IMR-90 (cell line): Measurements from ENCODE around the gene CDC42EP4. TPM values are rescaled to one million over a fixed set of nuclear protein-coding genes. Genes with fewer than 3 reads are reported as not detected.

Experiments
- ATAC-seq: fragments of 200-7000 bp; cut with Tn5 transposase; 2 replicates; pipeline ENCODE4 v1.9.1; 2020; ENCODE audit warnings: low read depth, mild to moderate bottlenecking, moderate library complexity
- BruUV-seq: library from RNA; stranded (reverse); fragments of 400-500 nt; replicated peaks from 2 replicates; lab custom pipeline; 2021; lab: Mats Ljungman, UMichigan
- CTCF ChIA-PET: fragments of 300-600 bp; formaldehyde crosslinking; extraction: SDS; loops from one replicate; lab custom pipeline; 2021; ENCODE audit warnings: antibody characterized with exemption; lab: Yijun Ruan, JAX
- POLR2A ChIA-PET: fragments of 300-600 bp; sonication (Branson Sonifier 250); formaldehyde crosslinking; loops from one replicate; lab custom pipeline; 2022; ENCODE audit warnings: antibody characterized with exemption; ENCODE audit not compliant: unreplicated experiment; lab: Charles Lee
- DNase-seq: peaks from one replicate; pipeline ENCODE4 v3.0.0; 2013
- H2AFZ ChIP-seq: replicated peaks from 2 replicates; pipeline ENCODE3; 2013; ENCODE audit warnings: low read length, mild to moderate bottlenecking; ENCODE audit not compliant: poor library complexity
- H2AK5ac ChIP-seq: 2 replicates; pipeline ENCODE4 v1.6.1; 2013; ENCODE audit warnings: low read depth, low read length, inconsistent platforms
- H2AK9ac ChIP-seq: replicated peaks from 2 replicates; pipeline ENCODE3; 2013; ENCODE audit warnings: mild to moderate bottlenecking, low read depth, low read length, moderate library complexity; ENCODE audit not compliant: poor library complexity
- H2BK120ac ChIP-seq: 2 replicates; pipeline ENCODE4 v1.6.1; 2013; ENCODE audit warnings: low read depth, low read length, inconsistent platforms
- H2BK15ac ChIP-seq: 3 replicates; pipeline ENCODE4 v1.6.1; 2013; ENCODE audit warnings: low read depth, low read length, inconsistent platforms
- H2BK20ac ChIP-seq: 2 replicates; pipeline ENCODE4 v1.6.1; 2013; ENCODE audit warnings: low read depth, mild to moderate bottlenecking, inconsistent platforms, low read length, moderate library complexity
- H2BK5ac ChIP-seq: 2 replicates; pipeline ENCODE4 v1.6.1; 2013; ENCODE audit warnings: mild to moderate bottlenecking, low read depth, low read length, inconsistent platforms; ENCODE audit not compliant: poor library complexity, severe bottlenecking
- H3K14ac ChIP-seq: replicated peaks from 2 replicates; pipeline ENCODE4 v1.6.1; 2013; ENCODE audit warnings: low read depth, low read length, inconsistent platforms
- H3K18ac ChIP-seq: 2 replicates; pipeline ENCODE4 v1.6.1; 2013; ENCODE audit warnings: low read depth, low read length, control low read depth
- H3K23ac ChIP-seq: 2 replicates; pipeline ENCODE4 v1.6.1; 2013; ENCODE audit warnings: low read depth, low read length, inconsistent platforms
- H3K27ac ChIP-seq: 2 replicates; pipeline ENCODE4 v1.5.1; 2013; ENCODE audit warnings: mild to moderate bottlenecking, control low read depth, low read length; ENCODE audit not compliant: insufficient read depth
- H3K27me3 ChIP-seq: 2 replicates; pipeline ENCODE4 v1.6.1; 2013; ENCODE audit warnings: low read length; ENCODE audit not compliant: control insufficient read depth, insufficient read depth
- H3K36me3 ChIP-seq: 2 replicates; pipeline ENCODE4 v1.6.1; 2013; ENCODE audit warnings: low read length, mixed read lengths; ENCODE audit not compliant: control insufficient read depth, insufficient read depth
- H3K4ac ChIP-seq: 2 replicates; pipeline ENCODE4 v1.6.1; 2013; ENCODE audit warnings: low read depth, low read length, inconsistent platforms
- H3K4me1 ChIP-seq: 2 replicates; pipeline ENCODE4 v1.6.1; 2013; ENCODE audit warnings: low read length, mixed read lengths; ENCODE audit not compliant: control insufficient read depth, insufficient read depth
- H3K4me2 ChIP-seq: 2 replicates; pipeline ENCODE4 v1.6.1; 2013; ENCODE audit warnings: low read depth, mild to moderate bottlenecking, control low read depth, low read length, moderate library complexity
- H3K4me3 ChIP-seq: 2 replicates; pipeline ENCODE4 v1.5.1; 2013; ENCODE audit warnings: low read depth, mild to moderate bottlenecking, control low read depth, low read length, moderate library complexity; ENCODE audit not compliant: insufficient read depth
- H3K56ac ChIP-seq: 2 replicates; pipeline ENCODE4 v1.6.1; 2013; ENCODE audit warnings: low read length, inconsistent platforms; ENCODE audit not compliant: insufficient read depth; ENCODE audit errors: extremely low read depth
- H3K79me1 ChIP-seq, 2 experiments: 2 replicates each; pipeline ENCODE4 v1.6.1; 2013; ENCODE audit warnings: low read length in 2 of 2, inconsistent platforms in 1 of 2, low read depth in 1 of 2
- H3K9ac ChIP-seq: 2 replicates; pipeline ENCODE4 v1.6.1; 2013; ENCODE audit warnings: low read depth, low read length, control low read depth
- H3K9me1 ChIP-seq: 2 replicates; pipeline ENCODE4 v1.6.1; 2013; ENCODE audit warnings: low read length, inconsistent platforms; ENCODE audit not compliant: insufficient read depth
- H3K9me3 ChIP-seq: 2 replicates; pipeline ENCODE4 v1.6.1; 2013; ENCODE audit warnings: low read length; ENCODE audit not compliant: control insufficient read depth, insufficient read depth
- H4K20me1 ChIP-seq: 2 replicates; pipeline ENCODE4 v1.6.1; 2013; ENCODE audit warnings: low read length, inconsistent platforms; ENCODE audit not compliant: insufficient read depth
- H4K5ac ChIP-seq: 2 replicates; pipeline ENCODE4 v1.6.1; 2013; ENCODE audit warnings: mild to moderate bottlenecking, low read depth, low read length, control low read depth
- H4K8ac ChIP-seq, 2 experiments: 2 replicates each; pipeline ENCODE4 v1.6.1; 2013; ENCODE audit warnings: low read depth in 2 of 2, low read length in 2 of 2, control low read depth in 1 of 2, inconsistent platforms in 1 of 2
- H4K91ac ChIP-seq: 2 replicates; pipeline ENCODE4 v1.6.1; 2013; ENCODE audit warnings: low read depth, low read length, inconsistent platforms; ENCODE audit not compliant: insufficient read depth
- BHLHE40 ChIP-seq: fragments of 150-350 bp; IDR thresholded peaks from 2 replicates; pipeline ENCODE4 v1.6.1; 2016; ENCODE audit warnings: mild to moderate bottlenecking, low read depth, low read length
- CEBPB ChIP-seq: IDR thresholded peaks from 2 replicates; pipeline ENCODE4 v1.6.1; 2012; ENCODE audit warnings: low read depth, low read length, improper control_type of control experiment
- CHD1 ChIP-seq: IDR thresholded peaks from 2 replicates; pipeline ENCODE4 v1.6.1; 2012; ENCODE audit warnings: low read depth, low read length, improper control_type of control experiment
- CTCF ChIP-seq: conservative IDR thresholded peaks from 2 replicates; pipeline ENCODE4 v1.5.1; 2012; ENCODE audit warnings: mild to moderate bottlenecking, low read depth, low read length, improper control_type of control experiment
- ELK1 ChIP-seq: fragments of 150-350 bp; IDR thresholded peaks from 2 replicates; pipeline ENCODE4 v1.6.1; 2016; ENCODE audit warnings: low read depth, mild to moderate bottlenecking, low read length, moderate library complexity, borderline replicate concordance
- FOS ChIP-seq: fragments of 150-350 bp; IDR thresholded peaks from 2 replicates; pipeline ENCODE4 v1.6.1; 2016; ENCODE audit warnings: low read depth, low read length
- MAFK ChIP-seq: IDR thresholded peaks from 2 replicates; pipeline ENCODE4 v1.6.1; 2012; ENCODE audit warnings: low read depth, low read length, improper control_type of control experiment
- MAZ ChIP-seq: IDR thresholded peaks from 2 replicates; pipeline ENCODE4 v1.6.1; 2012; ENCODE audit warnings: low read depth, mild to moderate bottlenecking, low read length, improper control_type of control experiment, moderate library complexity, borderline replicate concordance
- NFE2L2 ChIP-seq: fragments of 150-350 bp; IDR thresholded peaks from 2 replicates; pipeline ENCODE4 v1.6.1; 2016; ENCODE audit warnings: low read depth, mild to moderate bottlenecking, low read length
- RAD21 ChIP-seq: IDR thresholded peaks from 2 replicates; pipeline ENCODE4 v1.6.1; 2012; ENCODE audit warnings: low read length, improper control_type of control experiment
- RCOR1 ChIP-seq: IDR thresholded peaks from 2 replicates; pipeline ENCODE4 v1.6.1; 2012; ENCODE audit warnings: mild to moderate bottlenecking, low read length, improper control_type of control experiment; ENCODE audit not compliant: insufficient replicate concordance
- RFX5 ChIP-seq: IDR thresholded peaks from 2 replicates; pipeline ENCODE4 v1.8.0; 2012; ENCODE audit warnings: low read depth, mild to moderate bottlenecking, low read length, moderate library complexity
- WGBS, 2 experiments: methylation state at CpG; one replicate each; pipeline versions ENCODE4 v1.1.5 to v1.1.7; 2013; ENCODE audit warnings: missing lambda C conversion rate in 2 of 2; ENCODE audit not compliant: insufficient read length in 1 of 2; ENCODE audit errors: extremely low coverage in 2 of 2; 5-methylcytosine and 5-hydroxymethylcytosine counted together
- dilution Hi-C: fragments of 300-500 bp; cut with HindIII; formaldehyde crosslinking; loops from one replicate; pipeline ENCODE4 v1.14.3; 2018; ENCODE audit warnings: low sequenced_read_pairs; ENCODE audit not compliant: unreplicated experiment
- in situ Hi-C: fragments of 300-500 bp; cut with MboI; formaldehyde crosslinking; loops from 3 replicates; pipeline ENCODE4 v1.14.3; 2019; ENCODE audit warnings: low sequenced_read_pairs, inconsistent platforms, mixed read lengths
- intact Hi-C: fragments of 100-400 bp; cut with micrococcal nuclease; formaldehyde crosslinking; loops from 2 replicates; pipeline ENCODE4 v1.10.0; 2022
- polyA plus RNA-seq, 3 experiments: library from polyadenylated mRNA; depleted of rRNA; stranded (reverse); fragments of >200 nt; gene quantifications; 2 replicates each; pipeline ENCODE4 v1.2.3, GENCODE V29; 2012; ENCODE audit warnings: low replicate concordance in 1 of 3
- total RNA-seq: library from RNA; depleted of rRNA; stranded (reverse); fragments of >200 nt; gene quantifications from 2 replicates; pipeline ENCODE4 v1.2.3, GENCODE V29; 2012

Gene CDC42EP4
- total and polyA plus RNA-seq, 2 of the 4 experiments (the other 2 are of a cell fraction) = 14.3 to 25.8 TPM

- TF ChIP-seq MAFK = no peak
Observed at GRCh38 chr17:73268582-73269328, 43.0 kb downstream of the CDC42EP4 start (continued).

GRCh38 chr17:73267648-73268537, 43.9 kb downstream of the CDC42EP4 start:
- ATAC-seq (no peak), DNase-seq (no peak)
- H3K36me3 ChIP-seq = no peaks in the 10 kb centered on the region
- no peak overlapping the region for H2AK5ac ChIP-seq
- H3K27me3 ChIP-seq = no peaks in the 10 kb centered on the region
- no peak overlapping the region for H2BK15ac ChIP-seq
- peaks cover 3% of the 10 kb centered on the region; the same call in 1 of the 2 replicates for H3K9me1 ChIP-seq
- H2BK120ac ChIP-seq = no peak overlapping the region
- intact Hi-C loops = no loop called here
- H3K4me1 ChIP-seq = no peaks in the 10 kb centered on the region
- peaks cover 3% of the 10 kb centered on the region for H3K9me3 ChIP-seq
- H4K20me1 ChIP-seq = no peaks in the 10 kb centered on the region
- H2BK5ac ChIP-seq = no peak overlapping the region
- no peak overlapping the region for H3K14ac ChIP-seq
- no peak overlapping the region for H3K9ac ChIP-seq
- no peak overlapping the region for H3K4ac ChIP-seq
- 20% methylated on average over 1 of the region's 11 CpGs; no CpG with 5 or more reads in 1 of the 2 experiments for WGBS, 2 experiments
- H3K18ac ChIP-seq = no peak overlapping the region
- H4K5ac ChIP-seq = no peak overlapping the region
- BruUV-seq = no TSS peak
- H3K23ac ChIP-seq = no peak overlapping the region
- ChIA-PET POLR2A (no interaction called here), CTCF (interaction anchor here (0.7 kb wide), 1 partner anchor 43 kb away, joined by 3 read pairs; no protein-coding TSS in a partner anchor)
- H4K8ac ChIP-seq = no peak overlapping the region
- dilution Hi-C loops = no loop called here
- H3K56ac ChIP-seq = no peak overlapping the region
- in situ Hi-C loops = loop anchor here (25.0 kb wide), 2 partner anchors 269 to 919 kb away; no protein-coding TSS in a partner anchor
- H2AFZ ChIP-seq = no peak overlapping the region
- no peak overlapping the region for H3K27ac ChIP-seq
- no peak overlapping the region for H3K4me2 ChIP-seq
- H3K4me3 ChIP-seq = no peak overlapping the region
- H2AK9ac ChIP-seq = no peak overlapping the region
- no peak overlapping the region for H4K91ac ChIP-seq
- no peaks in the 10 kb centered on the region for H3K79me1 ChIP-seq
- no peak overlapping the region for H2BK20ac ChIP-seq
- no peak for TF ChIP-seq BHLHE40
- no peak for TF ChIP-seq CEBPB
- TF ChIP-seq RCOR1 = no peak
- no peak for TF ChIP-seq ELK1
- no peak for TF ChIP-seq CHD1
- TF ChIP-seq MAZ = no peak
- no peak for TF ChIP-seq RFX5
- no peak for TF ChIP-seq NFE2L2
- no peak for TF ChIP-seq CTCF
- no peak for TF ChIP-seq FOS
- TF ChIP-seq RAD21 = no peak
